ENCODE results near the gene SIN3B.
A peak's percentile ranks its signal among the peaks of the same experiment; 100 is the strongest.

Gene SIN3B

DNA sequence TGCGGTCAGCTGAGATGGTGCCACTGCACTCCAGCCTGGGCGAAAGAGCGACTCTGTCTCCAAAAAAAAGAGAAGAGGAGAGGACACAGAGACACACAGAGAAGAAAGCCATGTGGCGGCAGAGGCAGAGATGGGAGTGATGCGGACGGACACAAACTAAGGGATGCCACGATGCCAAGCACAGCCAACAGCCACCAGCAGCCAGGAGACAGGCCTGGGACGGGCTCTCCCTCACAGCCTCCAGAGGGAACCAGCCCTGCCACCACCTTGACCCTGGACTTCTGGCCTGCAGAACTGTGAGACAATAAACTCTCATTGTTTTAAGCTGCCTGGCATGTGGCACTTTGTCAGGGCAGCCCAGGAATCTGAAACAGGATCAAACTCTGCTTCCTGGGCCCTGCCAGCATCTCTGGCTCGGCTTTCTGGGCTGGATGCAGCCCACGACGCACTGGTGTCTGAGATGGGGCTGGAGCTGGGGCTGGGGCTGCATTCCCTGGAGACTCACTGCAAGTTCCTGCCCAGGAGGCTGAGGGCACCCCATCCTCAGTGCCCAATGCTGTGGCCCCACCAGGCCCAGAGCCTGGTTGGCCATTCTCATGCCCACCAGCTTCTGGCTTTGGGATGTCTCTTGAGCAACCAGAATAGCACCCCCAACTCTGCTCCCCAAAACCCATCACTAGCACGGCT lies 62.6 kb downstream of the SIN3B start:
- no peak for DNase-seq

DNA sequence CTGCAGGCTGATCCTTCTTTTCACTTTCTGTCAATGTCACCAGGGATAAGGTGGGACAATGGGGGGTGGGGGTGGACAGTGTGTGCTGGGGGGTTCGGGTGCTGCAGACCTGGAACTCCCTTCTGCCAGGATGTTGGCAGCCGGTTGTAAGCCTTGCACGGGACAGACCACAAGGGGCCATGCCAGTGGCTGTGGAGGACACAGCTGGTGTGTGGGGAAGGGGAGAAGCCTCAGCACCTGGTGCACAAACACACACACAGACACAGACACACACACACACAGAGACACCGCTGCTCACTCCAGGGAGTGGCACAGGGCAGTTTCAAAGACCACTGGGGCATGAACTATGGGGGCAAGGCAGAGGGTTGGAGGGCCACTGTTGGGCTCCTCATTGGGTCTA lies 63.2 kb downstream of the SIN3B start:
- DNase-seq = no peak

DNA sequence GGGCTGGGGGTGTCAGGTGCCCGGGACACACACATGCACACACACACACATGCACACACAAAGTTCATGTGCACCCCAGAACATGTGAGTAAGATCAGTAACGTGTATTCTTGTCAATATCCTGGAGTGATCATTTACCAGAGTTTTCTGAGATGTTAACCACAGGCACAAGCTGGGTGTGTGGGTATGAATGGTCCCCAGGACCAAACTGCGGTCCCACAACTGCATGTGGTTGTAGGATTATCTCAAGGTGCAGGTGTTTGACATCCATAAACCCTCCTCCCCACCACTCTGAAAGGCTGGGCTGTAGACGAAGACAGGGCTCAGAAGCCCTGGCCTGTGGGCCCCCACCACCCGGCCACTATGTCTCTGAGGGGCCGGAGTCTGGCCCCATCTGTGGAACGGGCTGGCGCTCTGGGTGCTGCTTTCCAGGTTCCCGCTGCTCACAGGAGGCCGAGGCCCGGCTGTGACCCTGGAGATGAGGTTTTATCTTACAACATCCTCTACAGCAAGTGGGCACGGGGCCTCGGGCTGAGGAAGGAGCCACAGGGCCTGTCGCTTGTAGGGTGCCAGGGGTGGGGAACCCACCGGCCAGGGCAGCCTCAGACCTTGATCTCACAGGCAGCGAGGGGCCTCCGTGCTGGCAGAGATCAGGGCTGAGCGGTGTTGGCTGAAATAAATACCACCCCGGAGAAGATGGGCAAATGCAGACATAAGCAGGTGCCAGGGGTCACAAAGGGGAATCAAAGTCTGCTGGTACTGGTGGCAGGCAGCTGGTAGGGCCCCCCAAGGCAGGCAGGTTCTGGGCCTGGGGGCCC lies 63.9 kb downstream of the SIN3B start:
- no peak for DNase-seq

DNA sequence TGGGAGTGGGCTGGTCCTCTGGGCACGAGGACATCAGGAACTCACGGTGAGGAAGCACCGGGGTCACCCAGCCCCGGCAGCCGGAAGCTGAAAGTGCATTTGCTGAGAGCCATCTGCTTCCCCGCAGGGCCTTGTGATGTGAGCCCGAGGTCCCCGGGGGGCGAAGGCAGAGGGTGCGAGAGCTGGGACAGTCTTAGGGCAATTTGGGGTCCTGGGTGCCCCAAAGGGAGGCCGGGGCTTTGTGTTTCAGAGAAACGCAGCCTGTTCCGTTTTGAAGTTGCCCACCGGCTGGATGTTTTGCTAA lies 64.4 kb downstream of the SIN3B start:
- DNase-seq = no peak

DNA sequence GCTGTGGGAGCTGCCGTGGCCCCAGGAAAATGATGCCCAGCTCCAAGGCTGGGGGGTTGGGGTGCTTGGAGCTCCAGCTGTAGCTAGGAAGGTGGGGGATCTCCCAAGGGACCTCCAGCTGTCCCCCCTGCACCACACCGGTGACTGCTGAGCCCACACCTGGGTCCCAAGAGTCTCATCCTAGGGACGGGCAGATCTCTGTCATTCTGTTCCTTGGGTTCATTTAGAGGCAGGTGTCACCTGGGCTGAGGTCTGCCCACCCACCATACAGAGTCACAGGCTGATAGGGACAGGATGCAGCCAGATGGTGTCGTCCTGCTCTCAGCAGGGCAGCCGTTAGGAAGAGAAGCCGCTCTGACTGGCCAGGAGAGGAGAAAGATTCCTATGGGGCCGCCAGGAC lies 64.9 kb downstream of the SIN3B start:
- DNase-seq = no peak

DNA sequence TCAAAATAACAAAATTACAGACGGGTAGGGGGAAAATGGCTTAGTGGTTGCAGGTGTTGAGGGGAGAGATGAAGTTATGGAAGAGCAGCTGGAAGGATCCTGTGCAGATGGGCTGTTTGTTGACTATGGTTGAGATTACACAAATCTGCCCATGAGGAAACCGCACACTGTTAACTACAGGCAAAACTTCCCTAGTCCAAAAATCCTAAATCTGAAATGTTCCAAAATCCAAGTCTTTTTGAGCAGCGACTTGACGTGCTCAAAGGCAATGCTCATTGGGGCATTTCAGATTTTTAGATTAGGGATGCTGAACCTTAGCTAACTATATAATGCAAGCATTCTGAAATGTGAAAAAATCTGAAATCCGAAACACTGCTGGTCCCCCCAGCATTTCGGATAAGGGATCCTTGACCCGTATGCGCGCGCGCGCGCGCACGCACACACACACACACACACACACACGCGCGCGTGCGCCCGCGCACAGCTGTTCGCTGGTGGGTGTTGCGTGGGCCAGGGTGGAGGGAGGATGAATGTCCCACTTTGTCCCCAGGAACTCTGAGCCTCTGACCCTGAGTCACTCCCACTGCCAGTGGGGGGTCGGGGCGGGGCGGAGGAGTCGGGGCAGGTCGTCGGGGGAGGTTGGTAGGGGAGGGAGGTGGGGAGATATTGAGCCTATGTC lies 66.4 kb downstream of the SIN3B start:
- no peak for DNase-seq

DNA sequence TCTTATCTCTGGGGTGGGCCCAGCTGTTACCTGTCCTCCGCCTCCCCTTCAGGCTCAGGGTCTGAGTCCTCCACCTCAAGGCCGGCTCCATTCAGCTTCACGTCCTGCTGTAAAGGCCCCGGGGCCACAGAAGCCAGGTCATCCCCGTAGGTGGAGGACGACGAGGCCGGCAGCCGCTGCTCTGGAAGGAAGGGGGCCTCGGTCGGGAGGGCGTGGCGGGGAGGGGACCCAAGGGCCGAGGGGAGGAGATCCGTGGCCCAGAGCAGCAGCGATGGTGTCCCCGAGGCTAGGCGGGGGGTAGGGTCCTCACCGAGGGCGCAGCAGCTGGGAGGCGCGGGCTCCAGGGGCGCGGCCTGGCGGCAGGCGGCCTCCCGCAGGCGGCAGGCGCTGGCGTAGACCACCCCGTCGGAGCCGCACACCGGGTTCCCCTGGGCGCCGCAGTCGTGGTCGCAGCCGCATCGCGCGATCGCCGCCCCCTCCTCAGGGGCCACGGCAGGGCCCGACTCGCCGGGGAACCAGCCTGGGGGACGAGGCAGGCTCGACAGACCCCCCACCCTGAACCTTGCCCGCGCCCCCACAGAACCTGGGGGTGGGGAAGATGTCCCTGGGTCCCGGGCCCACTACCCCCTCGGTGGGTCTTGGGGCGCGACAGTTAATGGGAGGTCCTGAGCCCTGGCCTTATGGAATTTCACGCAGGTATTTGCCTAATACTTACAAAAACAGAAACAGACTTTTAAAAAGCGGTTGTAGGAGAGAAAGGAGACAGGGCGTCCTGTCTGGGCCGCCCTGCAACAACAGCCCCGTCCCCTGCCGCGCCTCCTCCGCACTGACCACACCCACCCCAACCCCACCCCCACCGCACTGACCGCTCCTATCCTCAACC lies 67.2 kb downstream of the SIN3B start:
- DNase-seq = peak; percentile 72

DNA sequence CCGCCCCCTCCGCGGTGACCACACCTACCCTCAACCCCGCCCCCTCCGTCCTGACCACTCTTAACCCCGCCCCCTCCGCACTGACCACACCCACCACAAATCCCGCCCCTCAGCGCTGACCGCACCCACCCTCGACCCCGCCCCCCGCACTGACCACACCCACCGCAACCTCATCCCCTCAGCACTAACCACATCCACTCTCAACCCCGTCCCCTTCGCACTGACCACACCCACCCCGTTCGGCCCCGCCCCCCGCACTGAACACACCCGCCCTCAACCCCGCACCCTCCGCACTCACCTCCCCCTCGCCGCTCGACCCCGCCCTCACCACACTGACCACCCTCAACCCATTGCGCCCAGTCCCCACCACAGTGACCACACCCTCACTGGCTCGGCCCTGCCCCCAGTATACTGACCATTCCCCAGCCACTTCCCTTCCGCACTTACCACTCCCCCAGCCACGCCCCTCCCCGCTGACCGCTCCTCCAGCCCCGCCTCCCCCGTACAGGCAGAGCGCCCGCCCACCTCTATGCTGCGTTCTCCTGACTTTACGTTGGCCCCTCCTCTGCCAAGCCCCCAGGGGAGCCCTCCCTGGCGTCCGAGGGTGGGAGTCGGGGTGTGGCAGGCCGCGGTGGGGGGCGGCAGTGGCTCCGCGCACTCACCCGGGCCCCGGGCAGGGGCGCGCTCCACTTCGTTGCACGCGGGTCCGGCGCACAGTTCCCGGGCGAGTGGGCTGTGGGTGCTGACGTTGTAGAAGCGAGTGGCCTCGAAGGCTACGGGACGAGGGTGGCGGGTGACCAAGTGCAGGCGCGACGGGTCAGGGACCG lies 68.0 kb downstream of the SIN3B start:
- DNase-seq = peak; percentile 99

DNA sequence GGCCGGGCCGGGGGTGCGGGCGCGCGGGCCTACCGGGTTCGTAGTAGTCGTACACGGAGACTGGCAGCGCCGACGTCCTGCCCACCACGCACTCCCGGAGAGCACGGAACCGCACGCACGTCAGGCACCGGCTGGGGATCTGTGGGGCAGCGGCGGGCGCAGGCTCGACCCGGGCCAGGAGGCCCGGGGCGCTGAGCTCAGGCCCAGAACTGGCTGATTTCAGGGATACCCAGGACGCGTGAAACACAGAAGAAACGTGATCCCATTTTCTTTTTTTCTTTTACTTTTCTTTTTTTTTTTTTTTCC lies 68.6 kb downstream of the SIN3B start:
- no peak for DNase-seq

DNA sequence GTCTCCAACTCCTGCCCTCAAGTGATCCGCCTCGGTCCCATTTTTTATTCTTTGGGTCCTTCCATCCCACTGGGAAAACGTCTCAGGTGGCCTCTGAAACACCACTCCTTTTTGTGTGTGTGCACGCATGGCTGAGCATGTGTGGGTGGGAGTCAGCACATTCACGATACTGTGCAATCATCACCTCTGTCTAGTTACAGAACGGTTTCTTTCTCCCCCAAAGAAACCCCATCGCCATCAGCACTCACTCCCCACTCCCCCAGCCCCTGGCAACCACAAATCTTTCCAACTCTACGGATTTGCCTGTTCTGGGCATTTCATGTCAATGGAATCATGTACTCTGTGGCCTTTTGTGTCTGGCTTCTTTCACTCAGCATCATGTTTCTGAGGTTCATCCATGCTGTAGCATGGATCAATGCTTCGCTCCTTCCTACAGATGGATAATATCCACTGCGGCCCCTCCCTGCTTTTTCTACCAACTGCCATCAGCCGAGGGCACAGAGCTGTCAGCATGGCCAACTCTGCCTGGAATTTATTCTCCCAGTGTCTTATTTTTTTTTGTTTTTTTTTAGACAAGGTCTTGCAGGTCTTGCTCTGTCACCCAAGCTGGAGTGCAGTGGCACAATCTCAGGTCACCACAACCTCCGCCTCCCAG lies 69.3 kb downstream of the SIN3B start:
- DNase-seq = no peak

DNA sequence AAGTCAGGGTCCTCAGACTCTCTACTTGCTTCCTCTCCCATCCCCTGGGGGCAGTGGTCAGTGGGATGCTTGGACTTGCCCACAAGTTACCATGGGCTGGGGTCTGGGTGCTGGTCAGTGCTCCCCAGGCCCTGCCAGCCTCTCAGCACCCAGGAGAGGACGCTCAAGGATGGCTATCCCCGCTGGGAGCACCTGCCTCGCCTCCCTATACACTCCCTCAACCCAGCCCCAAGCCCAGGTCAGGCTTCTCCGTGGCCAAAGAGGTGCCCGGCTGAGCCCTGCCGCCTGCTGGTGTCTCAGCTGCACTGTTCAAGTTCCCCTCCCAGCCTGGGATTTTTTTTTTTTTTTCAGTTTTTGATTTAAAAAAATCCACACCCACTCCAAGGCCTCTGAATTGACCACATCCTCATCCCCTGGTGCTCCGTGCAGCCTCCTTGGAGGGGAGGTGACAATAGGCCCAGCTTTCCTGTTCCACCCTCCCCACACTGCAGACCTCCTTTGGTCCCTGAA lies 70.4 kb downstream of the SIN3B start:
- peak; percentile 84 for DNase-seq

DNA sequence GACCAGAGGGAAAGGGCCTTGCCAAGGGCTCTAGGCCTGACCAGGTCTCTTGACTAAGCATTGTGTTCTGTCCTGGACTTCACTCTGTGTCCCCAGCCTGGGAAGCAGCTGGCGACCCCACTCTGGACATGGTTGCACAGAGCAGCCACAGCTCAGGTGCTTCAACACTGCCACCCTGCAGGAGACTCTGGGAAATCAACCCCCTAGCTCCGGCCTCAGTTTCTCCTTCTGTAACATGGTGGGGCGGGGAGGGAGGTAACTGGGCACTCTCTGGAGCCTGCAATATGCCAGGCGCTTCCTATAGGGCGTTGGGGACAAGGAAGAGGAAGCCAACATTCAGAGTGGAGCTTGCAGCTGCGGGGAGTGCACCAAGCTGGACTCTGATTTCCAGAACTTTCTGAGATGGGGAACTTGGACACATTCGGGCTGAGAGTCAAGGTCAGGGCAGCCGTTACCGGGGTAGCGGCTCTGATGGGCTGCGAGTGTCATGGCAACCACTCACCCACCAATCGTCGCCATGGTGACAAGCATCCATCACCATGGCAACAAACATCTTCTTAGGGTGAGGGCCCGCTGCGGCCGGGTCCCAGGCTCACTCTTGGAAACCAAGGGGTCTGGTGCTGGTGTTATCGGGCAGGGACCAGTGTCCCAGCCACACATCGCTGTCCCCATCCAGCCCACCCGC lies 72.4 kb downstream of the SIN3B start:
- DNase-seq = no peak

DNA sequence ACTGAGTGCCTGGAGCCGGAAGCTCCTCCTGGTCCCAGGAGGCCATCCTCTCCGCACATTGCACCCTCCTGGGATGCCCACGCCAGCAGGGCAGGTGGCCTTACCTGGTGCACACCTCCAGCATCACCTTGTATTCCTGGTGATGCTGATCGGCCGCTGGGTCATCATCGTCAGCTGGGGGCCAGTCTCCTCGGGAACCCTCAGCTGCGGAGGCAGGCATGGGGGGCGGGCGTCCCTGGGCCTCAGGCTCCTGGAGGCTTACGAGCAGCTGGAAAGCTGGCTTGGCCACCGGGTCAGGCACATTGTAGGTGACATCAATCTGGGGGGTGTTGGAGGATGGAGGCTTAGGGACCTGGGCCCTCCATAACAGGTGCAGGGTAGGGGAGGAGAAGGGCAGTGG lies 73.3 kb downstream of the SIN3B start:
- no peak for DNase-seq

DNA sequence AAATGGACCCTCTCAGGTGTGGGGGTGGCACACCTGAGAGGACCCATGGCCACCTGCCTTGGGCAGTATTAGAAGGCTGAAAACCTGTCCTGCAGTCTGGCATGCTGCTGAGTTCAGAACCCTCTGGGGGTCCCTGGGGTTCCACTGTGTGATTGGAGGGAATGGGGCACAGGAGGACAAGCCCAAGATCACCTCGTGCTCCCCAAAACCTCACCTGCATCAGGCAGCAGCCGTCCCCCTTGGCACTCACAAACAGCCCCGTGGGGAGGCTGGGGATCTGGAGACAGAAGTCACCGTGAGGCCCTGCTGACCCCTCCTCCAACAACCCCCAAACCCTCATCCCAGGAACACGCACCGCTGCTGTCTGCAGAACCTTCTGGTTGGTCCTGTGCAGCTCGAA lies 74.1 kb downstream of the SIN3B start:
- no peak for DNase-seq

DNA sequence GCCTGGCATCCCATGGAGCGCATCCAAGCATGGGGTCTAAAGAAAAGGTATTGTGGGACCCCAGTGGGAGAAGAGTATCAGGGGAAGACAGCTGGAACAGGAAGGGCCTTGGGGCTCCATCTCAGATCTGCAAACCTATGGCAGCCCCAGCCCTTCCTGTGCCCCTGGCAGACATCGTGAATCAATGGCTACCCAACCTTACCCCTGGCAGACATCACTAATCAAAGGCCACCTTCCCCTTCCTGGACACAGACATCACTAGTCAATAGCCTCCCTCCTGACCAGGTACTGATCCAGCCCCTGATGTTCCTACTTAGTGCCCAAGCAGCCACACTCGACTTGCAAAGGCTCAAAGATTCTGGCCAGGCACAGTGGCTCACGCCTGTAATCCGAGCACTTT lies 75.4 kb downstream of the SIN3B start:
- no peak for DNase-seq

DNA sequence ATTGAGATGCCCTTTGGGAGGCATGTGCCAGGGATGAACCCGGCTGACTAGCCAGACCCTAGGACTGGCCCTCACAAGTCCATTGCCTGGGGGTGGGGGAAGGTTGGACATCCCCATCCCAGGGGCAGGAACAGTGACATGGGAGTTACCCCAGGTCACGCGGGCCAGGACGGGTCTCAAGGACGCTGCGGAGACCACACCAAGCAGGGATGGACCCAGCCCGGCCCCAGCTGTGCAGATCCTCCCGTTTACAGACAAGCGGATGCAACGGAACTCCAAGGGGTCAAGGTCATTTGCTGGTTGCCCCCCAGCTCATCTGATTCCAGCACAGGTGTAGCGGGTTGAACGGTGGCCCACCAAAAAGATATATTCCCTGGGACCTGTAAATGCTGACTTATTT lies 79.6 kb downstream of the SIN3B start:
- no peak for DNase-seq

DNA sequence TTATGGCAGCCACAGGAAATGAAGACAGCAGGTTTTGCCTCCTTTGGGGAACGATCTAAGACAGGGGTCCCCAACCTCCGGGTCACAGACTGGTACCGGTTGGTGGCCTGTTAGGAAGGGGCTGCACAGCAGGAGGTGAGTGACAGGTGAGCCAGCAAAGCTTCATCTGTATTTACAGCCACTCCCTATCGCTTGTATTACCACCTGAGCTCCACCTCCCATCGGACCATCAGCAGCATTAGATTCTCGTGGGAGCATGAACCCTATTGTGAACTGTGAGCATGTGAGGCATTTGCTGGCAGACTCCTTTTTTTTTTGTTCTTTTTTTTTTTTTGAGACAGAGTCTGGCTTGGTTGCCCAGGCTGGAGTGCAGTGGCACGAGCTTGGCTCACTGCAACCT lies 81.8 kb downstream of the SIN3B start:
- DNase-seq = no peak

DNA sequence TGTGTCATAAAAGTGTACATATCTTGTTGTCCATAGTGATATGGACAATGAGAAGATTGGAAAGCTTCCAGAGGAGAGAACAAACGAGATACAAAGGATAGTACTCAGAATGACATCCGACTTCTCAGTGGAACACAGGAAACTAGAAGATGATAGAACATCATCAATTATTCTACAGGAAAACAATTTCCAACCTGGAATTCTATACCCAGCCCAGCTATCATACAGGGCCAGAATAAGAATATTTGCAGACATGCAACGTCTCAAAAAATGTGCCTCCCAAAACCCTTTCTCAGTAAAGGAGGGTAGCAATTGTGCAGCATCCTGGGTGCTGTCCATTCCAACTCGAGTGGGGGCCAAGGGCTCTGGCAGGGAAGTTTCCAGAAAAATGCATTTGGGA lies 83.6 kb downstream of the SIN3B start:
- DNase-seq = no peak

DNA sequence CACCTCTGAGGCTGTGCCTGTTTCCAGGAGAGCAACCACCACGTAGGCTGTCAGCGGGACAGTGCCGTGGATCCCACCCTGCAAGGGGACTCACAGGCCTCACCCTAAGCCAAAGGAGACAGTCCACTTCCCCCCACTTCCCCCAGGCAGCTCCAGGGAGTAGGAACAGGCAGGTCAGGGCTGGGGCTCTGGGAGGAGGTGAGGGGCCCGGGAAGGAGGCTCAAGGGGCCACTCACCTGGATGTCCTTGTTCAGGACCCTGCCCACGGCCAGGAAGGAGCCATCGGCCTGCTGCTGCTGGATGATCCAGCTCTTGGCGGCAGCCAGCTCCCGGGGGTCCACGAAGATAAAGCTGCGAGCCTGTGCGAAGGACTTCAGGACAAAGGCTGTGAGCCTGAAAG lies 85.2 kb downstream of the SIN3B start:
- no peak for DNase-seq

DNA sequence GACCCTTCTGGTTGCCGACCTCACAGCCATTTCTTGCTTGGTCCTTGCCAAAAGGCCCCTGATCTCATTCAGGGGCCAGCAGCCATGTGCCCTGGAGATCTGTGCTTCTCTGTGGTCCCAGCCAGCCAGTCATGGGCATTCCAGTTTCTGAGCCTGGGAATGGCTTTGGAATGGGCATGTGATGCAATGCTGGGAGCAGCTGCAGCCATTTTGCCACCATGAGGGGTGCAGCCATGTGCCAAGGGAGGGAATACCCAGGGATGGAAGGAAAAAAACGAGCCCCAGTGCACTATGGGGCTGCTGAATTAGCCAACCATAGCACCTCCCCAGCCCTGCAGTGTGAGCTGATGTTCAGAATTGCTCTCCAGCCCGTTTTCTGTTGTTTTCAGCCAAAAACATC lies 85.9 kb downstream of the SIN3B start:
- no peak for DNase-seq

DNA sequence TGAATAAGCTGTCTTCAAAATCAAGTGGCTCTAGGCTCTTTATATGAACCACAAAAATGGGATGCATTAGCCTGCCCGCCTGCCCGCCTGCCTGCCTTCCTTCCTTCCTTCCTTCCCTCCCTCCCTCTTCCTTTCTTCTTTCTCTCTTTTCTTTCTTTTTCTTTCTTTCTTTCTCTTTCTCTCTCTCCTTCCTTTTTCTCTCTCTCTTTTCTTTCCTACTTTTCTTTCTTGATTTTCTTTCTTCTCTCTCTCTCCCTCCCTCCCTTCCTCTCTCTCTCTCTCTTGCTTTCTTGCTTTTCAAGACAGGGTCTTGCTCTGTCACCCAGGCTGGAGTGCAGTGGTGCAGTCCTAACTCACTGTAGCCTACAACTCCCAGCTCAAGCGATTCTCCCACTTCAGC lies 86.5 kb downstream of the SIN3B start:
- DNase-seq = no peak
